Breast epithelium (tissue), 4 donors: ENCODE data around the gene SAPCD2. TPM values are rescaled to one million over a fixed set of nuclear protein-coding genes. Genes with fewer than 3 reads are reported as not detected.

Experiments used
- DNase-seq, 2 donors: peaks; one replicate each; pipeline ENCODE4 v3.0.0-alpha.2; 2019; ENCODE audit warnings: low spot score in 2 of 2
- H3K27ac ChIP-seq, 2 donors: fragments of 200-600 bp; sonication (generic) in 1 of 2; one replicate each; pipeline ENCODE4 v1.5.1; 2016 to 2019; ENCODE audit warnings: mild to moderate bottlenecking in 1 of 2
- H3K27me3 ChIP-seq, 2 donors: fragments of 200-600 bp; sonication (generic) in 1 of 2; one replicate each; pipeline versions ENCODE4 v1.5.1 to v1.6.0; 2017 to 2019; ENCODE audit warnings: control low read depth in 1 of 2, mild to moderate bottlenecking in 1 of 2
- H3K36me3 ChIP-seq: fragments of 200-600 bp; one replicate; pipeline ENCODE4 v1.5.1; 2019
- H3K4me1 ChIP-seq, 2 donors: fragments of 200-600 bp; sonication (generic); one replicate each; pipeline ENCODE4 v1.5.1; 2016 to 2019; ENCODE audit warnings: control low read depth in 1 of 2
- H3K4me3 ChIP-seq, 3 donors: fragments of 200-600 bp; sonication (generic); 1 replicate in 2 of 3; 2 replicates in 1 of 3; pipeline ENCODE4 v1.5.1; 2016 to 2019; ENCODE audit warnings: mild to moderate bottlenecking in 3 of 3, moderate library complexity in 2 of 3
- H3K9me3 ChIP-seq, 2 donors: fragments of 200-600 bp; sonication (generic) in 1 of 2; one replicate each; pipeline ENCODE4 v1.5.1; 2016 to 2019; ENCODE audit warnings: control low read depth in 1 of 2
- POLR2A ChIP-seq: fragments of 450-650 bp; IDR thresholded peaks from one replicate; pipeline ENCODE4 v1.6.1; 2016; ENCODE audit warnings: antibody characterized with exemption, mild to moderate bottlenecking, moderate library complexity
- POLR2AphosphoS5 ChIP-seq, 3 donors: sonication (generic); formaldehyde crosslinking; IDR thresholded peaks; one replicate each; pipeline ENCODE4 v1.6.1; 2017; ENCODE audit warnings: antibody characterized with exemption in 3 of 3
- intact Hi-C: fragments of 100-400 bp; cut with DNase I; formaldehyde crosslinking; loops from one replicate; pipeline ENCODE4 v1.15.1; 2023; ENCODE audit warnings: low total_unique reads
- total RNA-seq, 3 donors: library from RNA; depleted of rRNA; stranded (reverse); fragments of >200 nt; gene quantifications; one replicate each; pipeline ENCODE4 v1.1.0, GENCODE V29; 2016
- TF ChIP-seq, protein P1 (sequence below), 3 donors: fragments of 450-650 bp; IDR thresholded peaks; one replicate each; pipeline ENCODE4 v1.5.1; 2016 to 2017; ENCODE audit warnings: antibody characterized with exemption in 3 of 3, mild to moderate bottlenecking in 3 of 3, moderate library complexity in 3 of 3

SAPCD2 gene
- total RNA-seq, 3 donors from 2014 or later, result 0.96 to 2.9 (median 2.8) TPM

DNA sequence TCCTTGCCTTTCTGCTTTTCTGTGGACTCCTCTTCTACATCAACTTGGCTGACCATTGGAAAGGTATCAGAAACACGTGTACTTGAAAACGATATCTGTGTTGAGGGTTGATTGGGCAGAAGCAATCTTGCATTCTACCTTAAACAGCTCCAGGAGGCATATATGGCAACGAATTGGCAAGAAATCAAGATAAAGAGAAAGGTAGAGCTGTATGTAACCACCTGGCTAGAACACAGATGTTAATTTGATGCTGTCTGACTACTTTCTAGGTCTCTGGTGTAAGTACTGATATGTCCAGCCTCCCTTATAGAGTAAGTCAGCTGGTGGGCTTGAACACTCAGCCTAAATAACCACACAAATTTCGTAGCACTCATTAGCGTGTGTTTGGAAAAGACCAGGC lies 17.8 kb upstream of the SAPCD2 start:
- Histone ChIP-seq H3K4me1 (peaks cover 3 to 14% of the 10 kb centered on the region in 2 donors), H3K27ac (peak overlapping the region; percentile 80 to 94), H3K36me3 (no peaks in the 10 kb centered on the region), H3K4me3 (no peak overlapping the region), H3K9me3 (no peaks in the 10 kb centered on the region), H3K27me3 (no peaks in the 10 kb centered on the region)
- no peak for TF ChIP-seq POLR2A
- TF ChIP-seq POLR2AphosphoS5 (IDR thresholded peaks at IDR 0.05), result no peak
- TF ChIP-seq, protein P1, sequence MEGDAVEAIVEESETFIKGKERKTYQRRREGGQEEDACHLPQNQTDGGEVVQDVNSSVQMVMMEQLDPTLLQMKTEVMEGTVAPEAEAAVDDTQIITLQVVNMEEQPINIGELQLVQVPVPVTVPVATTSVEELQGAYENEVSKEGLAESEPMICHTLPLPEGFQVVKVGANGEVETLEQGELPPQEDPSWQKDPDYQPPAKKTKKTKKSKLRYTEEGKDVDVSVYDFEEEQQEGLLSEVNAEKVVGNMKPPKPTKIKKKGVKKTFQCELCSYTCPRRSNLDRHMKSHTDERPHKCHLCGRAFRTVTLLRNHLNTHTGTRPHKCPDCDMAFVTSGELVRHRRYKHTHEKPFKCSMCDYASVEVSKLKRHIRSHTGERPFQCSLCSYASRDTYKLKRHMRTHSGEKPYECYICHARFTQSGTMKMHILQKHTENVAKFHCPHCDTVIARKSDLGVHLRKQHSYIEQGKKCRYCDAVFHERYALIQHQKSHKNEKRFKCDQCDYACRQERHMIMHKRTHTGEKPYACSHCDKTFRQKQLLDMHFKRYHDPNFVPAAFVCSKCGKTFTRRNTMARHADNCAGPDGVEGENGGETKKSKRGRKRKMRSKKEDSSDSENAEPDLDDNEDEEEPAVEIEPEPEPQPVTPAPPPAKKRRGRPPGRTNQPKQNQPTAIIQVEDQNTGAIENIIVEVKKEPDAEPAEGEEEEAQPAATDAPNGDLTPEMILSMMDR (IDR thresholded peaks at IDR 0.05), result no peak
- DNase-seq, result no peak
- intact Hi-C loops, result no loop called here

DNA sequence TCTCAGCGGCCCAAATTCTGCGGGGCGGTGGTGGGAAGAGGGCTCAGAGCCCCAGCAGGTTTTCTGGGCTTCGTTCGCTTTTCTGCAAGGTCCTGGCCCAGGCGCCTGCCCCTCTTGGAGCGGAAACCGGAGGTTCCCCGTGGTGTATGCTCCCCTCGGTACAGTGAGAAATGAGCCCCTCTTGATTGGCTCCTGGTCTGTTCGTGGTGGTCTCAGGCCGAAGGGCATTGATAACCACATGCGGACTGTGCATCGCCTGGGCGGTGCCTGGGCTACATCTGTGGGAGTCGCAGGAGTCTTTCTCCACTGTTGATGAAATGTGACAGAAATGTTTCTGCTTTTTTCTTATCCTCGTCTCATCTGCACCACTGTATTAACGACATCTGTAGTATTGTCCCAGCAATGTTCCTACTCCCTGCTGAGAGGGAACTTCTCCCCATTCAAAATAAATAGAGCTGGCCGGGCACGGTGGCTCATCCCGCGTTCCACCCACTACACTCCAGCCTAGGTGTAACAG lies 17.1 kb upstream of the SAPCD2 start:
- Histone ChIP-seq H3K27ac (peak overlapping the region; percentile 91 to 94), H3K4me1 (peaks cover 3 to 14% of the 10 kb centered on the region in 2 donors), H3K9me3 (no peaks in the 10 kb centered on the region), H3K4me3 (peak overlapping the region; percentile 77 to 85 (median 85)), H3K27me3 (no peaks in the 10 kb centered on the region), H3K36me3 (no peaks in the 10 kb centered on the region)
- no peak for TF ChIP-seq POLR2A
- TF ChIP-seq, protein P1 (IDR thresholded peaks at IDR 0.05), result no peak
- no peak for TF ChIP-seq POLR2AphosphoS5 (IDR thresholded peaks at IDR 0.05)
- intact Hi-C loops, result loop anchor here (2.0 kb wide), 1 partner anchor 29 kb away; no protein-coding TSS in a partner anchor
- DNase-seq, result no peak

DNA sequence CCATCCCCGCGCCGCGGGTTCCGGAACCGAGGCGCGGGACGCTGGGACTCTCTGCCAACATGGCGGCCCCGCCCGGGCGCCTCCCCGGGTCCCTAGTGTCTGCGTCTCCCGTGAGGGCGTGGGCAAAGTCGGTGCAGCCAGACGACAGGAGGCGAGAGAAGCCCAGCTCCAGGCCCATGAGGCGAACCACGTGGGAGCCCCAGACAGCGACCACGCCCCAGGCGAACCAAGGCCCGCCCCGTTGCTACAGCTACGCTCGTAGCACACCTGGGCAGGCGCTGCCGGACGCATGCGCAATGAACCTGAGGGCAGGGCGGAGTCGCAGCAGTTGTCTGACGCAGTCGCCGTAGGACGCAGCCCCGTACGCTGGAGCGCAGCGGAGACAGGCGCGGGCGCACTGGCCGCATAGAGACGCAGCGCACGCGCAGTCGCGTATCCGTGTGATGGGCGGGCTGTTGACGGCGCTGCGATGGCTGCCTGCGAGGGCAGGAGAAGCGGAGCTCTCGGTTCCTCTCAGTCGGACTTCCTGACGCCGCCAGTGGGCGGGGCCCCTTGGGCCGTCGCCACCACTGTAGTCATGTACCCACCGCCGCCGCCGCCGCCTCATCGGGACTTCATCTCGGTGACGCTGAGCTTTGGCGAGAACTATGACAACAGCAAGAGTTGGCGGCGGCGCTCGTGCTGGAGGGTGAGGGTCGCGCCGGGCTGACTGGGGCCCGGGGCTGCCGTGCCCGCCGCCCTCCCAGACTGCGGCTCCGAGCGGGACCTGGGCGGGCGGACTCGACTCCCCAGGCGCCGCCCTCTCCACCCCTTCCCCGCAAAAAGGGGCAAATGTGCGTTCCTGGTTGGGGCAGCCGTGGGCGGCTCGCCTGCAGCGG lies 16.4 kb upstream of the SAPCD2 start, which contains the start of gene MAN1B1:
Gene MAN1B1 (plus strand): TSS at position 455 of the 878 bp plus-strand sequence. CDS start 15 bp downstream, at position 470.
- peak; percentile 99 for DNase-seq
- peak; percentile 33 for TF ChIP-seq POLR2A
- TF ChIP-seq, protein P1 (IDR thresholded peaks at IDR 0.05), result peak in 1 of 3 donors; percentile 3
- TF ChIP-seq POLR2AphosphoS5 (IDR thresholded peaks at IDR 0.05), result peak in 2 of 3 donors; percentile 65 to 75
- H3K9me3 ChIP-seq, result no peaks in the 10 kb centered on the region
- H3K27ac ChIP-seq, result peak within 1 kb of the TSS; percentile 91 to 94
- no peaks in the 10 kb centered on the region for H3K36me3 ChIP-seq
- H3K27me3 ChIP-seq, result no peaks in the 10 kb centered on the region
- intact Hi-C loops, result loop anchor here (2.0 kb wide), 1 partner anchor 30 kb away; no protein-coding TSS in a partner anchor
- H3K4me1 ChIP-seq, result peaks cover 3 to 14% of the 10 kb centered on the region in 2 donors
- peak within 1 kb of the TSS; percentile 77 to 85 (median 85) for H3K4me3 ChIP-seq

DNA sequence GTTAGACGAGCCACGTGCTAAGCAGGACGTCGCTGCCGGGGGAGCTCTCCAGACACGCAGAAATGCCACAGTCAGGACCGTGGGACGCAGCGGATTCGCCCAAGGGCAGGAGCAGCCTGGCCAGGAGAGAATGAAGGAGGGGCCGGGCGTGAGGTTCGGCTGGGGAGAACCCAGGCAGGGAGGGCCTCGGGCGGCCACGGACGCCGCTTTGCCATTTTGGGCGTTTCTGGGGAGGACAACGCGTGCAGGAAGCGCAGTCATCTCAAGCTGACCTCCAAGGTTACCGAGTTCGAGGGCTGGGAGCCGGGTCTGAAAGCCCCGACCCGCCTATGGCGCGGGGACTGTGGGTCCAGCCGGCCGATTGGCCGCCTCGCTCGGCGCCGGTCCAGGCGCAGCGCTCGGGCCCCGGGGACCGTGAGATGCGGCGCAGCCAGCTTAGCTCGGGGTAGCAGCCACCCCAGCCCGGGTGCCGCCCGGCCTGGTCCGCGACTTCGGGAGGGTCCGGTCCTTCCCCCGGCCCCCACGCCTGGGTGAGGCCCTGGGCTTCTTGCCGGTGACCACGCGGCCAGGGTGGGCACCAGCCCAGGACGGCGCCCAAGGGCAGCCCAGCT lies 15.7 kb upstream of the SAPCD2 start:
- H3K36me3 ChIP-seq, result no peaks in the 10 kb centered on the region
- no peaks in the 10 kb centered on the region for H3K9me3 ChIP-seq
- peak overlapping the region; percentile 77 to 85 (median 85) for H3K4me3 ChIP-seq
- TF ChIP-seq, protein P1 (IDR thresholded peaks at IDR 0.05), result peak in 1 of 3 donors; percentile 7
- TF ChIP-seq POLR2A (no peak), POLR2AphosphoS5 (IDR thresholded peaks at IDR 0.05) (no peak)
- H3K27ac ChIP-seq, result peak overlapping the region; percentile 91 to 94
- DNase-seq, result peak; percentile 64 to 71
- no peaks in the 10 kb centered on the region for H3K27me3 ChIP-seq
- intact Hi-C loops, result loop anchor here (2.0 kb wide), 1 partner anchor 31 kb away; no protein-coding TSS in a partner anchor
- H3K4me1 ChIP-seq, result peaks cover 3 to 14% of the 10 kb centered on the region in 2 donors
